GM19025 (cell line): ENCODE measurements around the gene DHRSX.
"Not testable (repeated sequence)": the region's sequence is repeated elsewhere in the genome, so short reads cannot be mapped to it uniquely, and the experiment has no call there.

Source experiments
- ATAC-seq: cut with Tn5 transposase; IDR thresholded peaks from one replicate; pipeline ENCODE4 v1.9.1; 2021; ENCODE audit warnings: mild to moderate bottlenecking, low read depth, moderate library complexity; ENCODE audit not compliant: unreplicated experiment

The DHRSX gene

GRCh38 chrX:2330910-2331309 is 169.9 kb downstream of the DHRSX start:
- ATAC-seq = no peak

- ATAC-seq = no peak
These were observed 170.3 kb downstream of the DHRSX start for GRCh38 chrX:2330487-2330886.

GRCh38 chrX:2327423-2327822 is 173.4 kb downstream of the DHRSX start:
- ATAC-seq = no peak

GRCh38 chrX:2325076-2325784 is 175.5 kb downstream of the DHRSX start:
- no peak for ATAC-seq

DNA sequence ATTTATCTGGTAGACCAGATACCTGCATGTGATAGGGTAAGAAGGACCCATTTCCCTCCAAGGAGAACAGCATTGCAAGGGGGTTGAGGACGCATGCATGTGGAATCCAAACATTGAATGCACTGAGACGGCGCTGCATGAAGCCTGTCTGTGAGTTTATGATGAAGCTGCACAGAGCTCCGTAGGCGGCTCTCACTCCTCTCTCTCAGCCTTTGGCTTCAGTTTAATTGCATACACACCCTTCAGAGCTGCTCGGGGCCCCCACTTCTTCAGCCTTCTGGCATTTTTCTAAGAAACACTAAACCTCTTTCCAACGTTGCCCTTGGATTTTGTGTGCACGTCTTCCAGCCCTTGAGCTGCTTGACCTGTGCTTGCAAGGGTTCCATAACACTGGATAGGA is 176.6 kb downstream of the DHRSX start:
- ATAC-seq = no peak

GRCh38 chrX:2321411-2321810 is 179.4 kb downstream of the DHRSX start:
- no peak for ATAC-seq

- ATAC-seq = no peak
These were observed 180.0 kb downstream of the DHRSX start for GRCh38 chrX:2320580-2321327.

GRCh38 chrX:2320089-2320488 is 180.7 kb downstream of the DHRSX start:
- ATAC-seq = no peak

DNA sequence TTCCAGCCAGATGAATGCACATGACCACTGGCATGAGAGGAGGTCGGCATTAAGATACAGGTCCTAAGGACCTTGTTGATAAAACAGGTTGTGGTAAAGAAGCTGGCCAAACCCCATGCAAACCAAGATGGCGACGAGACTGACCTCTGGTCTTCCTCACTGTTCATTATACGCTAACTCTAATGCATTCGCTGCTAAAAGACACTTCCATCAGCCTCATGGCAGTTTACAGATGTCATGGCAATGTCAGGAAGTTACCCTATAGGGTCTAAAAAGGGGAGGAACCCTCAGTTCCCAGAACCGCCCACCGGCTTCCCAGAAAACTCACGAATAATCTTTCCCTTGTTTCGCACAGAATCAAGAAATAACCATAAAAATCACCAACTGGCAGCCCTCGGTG is 182.4 kb downstream of the DHRSX start:
- no peak for ATAC-seq

- ATAC-seq = no peak
These were observed 183.2 kb downstream of the DHRSX start for GRCh38 chrX:2317527-2318055.

DNA sequence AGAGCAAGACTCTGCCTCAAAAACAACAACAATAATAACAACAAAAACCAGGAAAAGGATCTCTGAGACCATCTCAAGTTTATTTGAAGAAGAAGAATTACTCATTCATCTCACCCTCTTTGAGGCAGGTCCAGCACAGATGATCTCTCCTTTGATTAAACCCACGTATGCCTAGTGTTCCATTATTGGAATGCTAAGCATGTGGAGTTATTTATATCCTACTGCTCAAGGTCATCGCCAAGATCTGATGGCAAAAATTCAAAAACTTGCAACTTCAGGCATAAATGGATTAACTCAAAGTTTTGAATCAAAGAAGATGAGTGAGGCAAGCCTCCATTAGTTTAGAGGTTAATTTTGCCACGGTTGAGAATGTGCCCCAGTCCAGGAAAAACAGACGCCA is 184.2 kb downstream of the DHRSX start:
- ATAC-seq = no peak

DNA sequence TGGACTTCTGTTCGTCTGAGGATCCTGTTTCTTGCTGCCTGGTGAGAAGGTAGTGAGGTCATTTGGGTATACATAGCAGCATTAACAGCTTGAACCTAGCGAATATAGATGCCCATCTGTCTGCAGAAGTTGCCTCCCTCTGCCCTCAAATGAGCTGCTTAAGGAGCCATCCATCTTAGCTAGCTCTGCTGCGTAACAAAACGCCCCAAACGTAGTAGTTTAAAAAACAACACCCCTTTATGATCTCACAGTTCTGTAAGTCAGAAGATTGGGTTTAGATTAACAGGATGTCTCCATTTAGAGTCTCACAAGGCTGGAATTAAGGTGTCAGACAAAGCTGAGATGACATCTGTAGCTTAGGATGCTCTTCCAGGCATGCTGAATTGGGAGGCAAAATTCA is 185.3 kb downstream of the DHRSX start:
- ATAC-seq = no peak

GRCh38 chrX:2314831-2315365 is 185.9 kb downstream of the DHRSX start:
- ATAC-seq = no peak

GRCh38 chrX:2313864-2314640 is 186.7 kb downstream of the DHRSX start:
- ATAC-seq = no peak

DNA sequence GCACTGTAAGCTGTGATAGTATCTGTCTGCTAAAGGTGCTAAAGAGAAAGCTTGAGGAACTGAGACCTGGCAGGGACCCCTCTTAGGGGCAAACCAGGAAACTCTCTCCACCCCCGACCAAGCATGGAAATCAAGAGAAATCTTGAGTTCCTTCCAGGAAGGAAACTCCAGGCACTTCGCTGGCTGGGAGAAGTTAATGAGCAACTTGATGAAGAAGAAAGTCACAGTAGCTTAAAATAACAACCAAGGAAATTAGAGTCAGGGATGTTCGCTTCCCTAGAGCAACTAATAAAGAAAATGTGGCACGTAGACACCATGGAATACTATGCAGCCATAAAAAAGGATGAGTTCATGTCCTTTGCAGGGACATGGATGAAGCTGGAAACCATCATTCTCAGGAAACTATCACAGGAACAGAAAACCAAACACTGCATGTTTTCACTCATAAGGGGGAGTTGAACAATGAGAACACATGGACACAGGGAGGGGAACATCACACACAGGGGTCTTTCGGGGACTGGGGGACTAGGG is 188.7 kb downstream of the DHRSX start:
- ATAC-seq = not testable (repeated sequence)

DNA sequence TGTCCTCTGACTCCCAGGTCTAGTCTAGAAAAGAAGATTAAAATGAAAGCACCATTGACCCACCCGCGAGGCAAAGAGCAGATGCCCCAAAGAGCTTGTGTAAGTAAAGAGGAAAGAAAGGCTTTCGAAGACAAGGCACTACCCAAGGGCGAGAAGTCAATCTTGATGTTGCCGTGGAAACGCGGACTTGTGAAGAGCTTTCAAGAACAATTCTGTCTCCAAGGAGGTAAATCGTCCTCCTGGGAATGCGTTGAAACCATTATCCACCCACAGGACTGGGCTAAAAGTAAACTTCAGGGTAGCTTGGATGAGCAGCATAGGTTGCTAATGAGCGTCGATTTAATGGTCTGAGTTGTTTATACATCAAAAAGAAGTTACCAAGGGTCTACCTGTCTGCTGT is 189.3 kb downstream of the DHRSX start:
- no peak for ATAC-seq

DNA sequence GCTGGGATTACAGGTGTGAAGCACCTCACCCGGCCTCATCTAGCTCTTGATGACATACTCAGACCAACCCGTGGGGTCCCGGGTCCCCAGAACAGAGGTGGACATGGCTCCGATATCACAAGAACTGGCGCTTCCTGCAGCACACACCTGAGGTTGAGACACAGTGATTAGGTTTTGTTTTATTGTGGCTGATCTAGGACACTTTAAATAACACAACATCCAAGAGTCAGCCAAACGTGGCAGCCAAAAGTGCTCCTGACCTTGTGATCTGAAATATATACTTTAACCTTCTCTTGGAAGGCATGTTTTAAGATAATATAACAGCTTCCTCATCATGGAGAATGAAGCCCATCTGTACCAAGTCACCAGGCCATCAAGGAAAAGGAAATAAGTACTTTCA is 198.9 kb downstream of the DHRSX start:
- ATAC-seq = no peak

- ATAC-seq = no peak
These were observed 200.9 kb downstream of the DHRSX start for GRCh38 chrX:2299871-2300270.

- no peak for ATAC-seq
These were observed 214.0 kb downstream of the DHRSX start for GRCh38 chrX:2286731-2287130.

- no peak for ATAC-seq
These were observed 216.2 kb downstream of the DHRSX start for GRCh38 chrX:2284601-2285000.

DNA sequence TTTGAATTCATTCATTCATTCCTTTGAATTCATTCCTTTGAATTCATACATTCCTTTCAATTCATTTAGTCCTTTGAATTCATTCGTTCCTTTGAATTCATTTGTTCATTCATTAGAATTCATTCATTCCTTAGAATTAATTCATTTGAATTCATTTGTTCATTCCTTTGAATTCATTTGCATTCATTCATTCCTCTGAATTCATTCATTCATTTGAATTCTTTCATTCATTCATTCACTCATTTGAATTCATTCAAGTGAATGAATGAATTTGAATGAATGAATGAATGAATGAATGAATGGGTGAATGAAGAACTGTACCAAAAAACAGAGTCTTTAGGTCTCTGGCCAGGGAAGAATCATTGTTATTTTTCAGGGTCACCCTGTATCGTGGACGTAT is 216.6 kb downstream of the DHRSX start:
- ATAC-seq = no peak
